ENCODE measurements around the gene NPEPPS. TPM values are rescaled to one million over a fixed set of nuclear protein-coding genes. Genes with fewer than 3 reads are reported as not detected.

The NPEPPS gene
- polyA plus RNA-seq, 5 donors = 122 to 226 (median 172) TPM

GRCh38 chr17:47622180-47622549 lies 91.3 kb downstream of the NPEPPS start:
- no peak for DNase-seq

GRCh38 chr17:47624727-47625068 lies 93.8 kb downstream of the NPEPPS start:
- no peak for DNase-seq

- DNase-seq = no peak
Observed at GRCh38 chr17:47628014-47628566, 97.2 kb downstream of the NPEPPS start.

- no peak for DNase-seq
Observed at GRCh38 chr17:47629826-47630225, 98.9 kb downstream of the NPEPPS start.

- no peak for DNase-seq
Observed at GRCh38 chr17:47630614-47631013, 99.7 kb downstream of the NPEPPS start.

GRCh38 chr17:47632991-47633390 lies 102.1 kb downstream of the NPEPPS start:
- no peak for DNase-seq

GRCh38 chr17:47633996-47634395 lies 103.1 kb downstream of the NPEPPS start:
- DNase-seq = no peak

DNA sequence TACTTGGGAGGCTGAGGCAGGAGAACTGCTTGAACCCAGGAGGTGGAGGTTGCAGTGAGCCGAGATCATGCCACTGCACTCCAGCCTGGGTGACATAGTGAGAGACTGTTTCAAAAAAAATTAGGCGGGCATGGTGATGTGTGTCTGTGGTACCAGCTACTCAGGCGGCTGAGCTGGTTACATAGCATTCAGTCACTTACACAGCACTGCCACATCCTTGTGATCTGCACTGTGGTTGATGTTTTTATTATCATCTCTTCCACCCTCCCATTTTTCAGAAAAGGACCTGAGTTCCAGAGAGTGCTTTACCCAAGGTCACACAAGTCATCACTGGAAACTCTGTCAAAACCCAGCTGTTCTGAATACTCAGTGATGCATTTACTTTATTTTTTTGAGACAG lies 104.0 kb downstream of the NPEPPS start:
- DNase-seq = no peak

- no peak for DNase-seq
Observed at GRCh38 chr17:47635734-47636133, 104.8 kb downstream of the NPEPPS start.

GRCh38 chr17:47636273-47637030 lies 105.5 kb downstream of the NPEPPS start:
- no peak for DNase-seq

DNA sequence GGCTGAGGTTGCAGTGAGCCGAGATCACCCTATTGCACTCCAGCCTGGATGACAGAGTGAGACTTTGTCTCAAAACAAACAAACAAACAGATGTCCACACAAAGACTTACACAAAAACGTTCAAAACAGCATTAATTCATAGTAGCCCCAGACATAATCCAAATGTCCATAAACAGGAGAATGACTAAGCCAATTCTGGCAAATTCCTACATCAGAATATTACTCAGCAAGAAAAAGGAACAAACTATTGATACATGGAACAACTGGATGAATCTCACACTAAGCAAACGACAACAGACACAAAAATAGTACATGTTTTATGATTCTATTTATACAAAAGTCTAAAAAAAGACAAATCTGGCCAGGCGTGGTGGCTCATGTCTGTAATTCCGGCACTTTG lies 108.0 kb downstream of the NPEPPS start:
- DNase-seq = no peak

- DNase-seq = no peak
Observed at GRCh38 chr17:47640076-47640475, 109.2 kb downstream of the NPEPPS start.

DNA sequence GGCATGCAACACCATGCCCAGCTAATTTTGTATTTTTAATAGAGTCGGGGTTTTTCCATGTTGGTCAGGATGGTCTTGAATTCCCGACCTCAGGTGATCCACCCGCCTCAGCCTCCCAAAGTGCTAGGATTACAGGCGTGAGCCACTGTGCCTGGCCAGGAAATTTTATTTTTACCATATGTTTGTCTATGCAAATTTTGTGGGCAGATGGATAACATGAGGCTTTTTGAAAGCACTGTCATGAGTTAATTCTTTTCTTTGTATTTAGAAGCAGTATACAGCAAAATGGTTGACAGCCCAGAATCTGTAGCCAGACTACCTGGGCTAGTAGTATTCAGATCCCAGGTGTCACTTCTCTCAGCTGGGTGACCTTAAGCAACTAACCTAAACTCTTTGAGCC lies 110.3 kb downstream of the NPEPPS start:
- DNase-seq = no peak

DNA sequence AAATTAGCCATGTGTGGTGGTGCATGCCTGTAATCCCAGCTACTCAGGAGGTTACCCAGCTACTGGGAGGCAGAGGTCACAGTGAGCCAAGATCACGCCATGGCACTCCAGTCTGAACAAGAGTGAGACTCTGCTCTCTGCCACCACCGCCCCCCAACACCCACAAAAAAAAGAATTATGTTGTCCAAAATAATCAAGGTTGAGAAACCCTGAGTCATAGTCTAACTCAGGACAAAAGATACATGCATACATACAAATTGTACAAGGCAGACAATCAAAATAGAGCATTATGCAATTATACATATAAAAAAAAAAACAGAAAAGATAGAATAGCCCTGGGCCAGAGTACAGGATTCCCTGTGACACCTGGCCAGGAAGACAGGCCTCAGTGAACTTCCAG lies 112.2 kb downstream of the NPEPPS start:
- DNase-seq = no peak

- DNase-seq = no peak
Observed at GRCh38 chr17:47644324-47644723, 113.4 kb downstream of the NPEPPS start.

GRCh38 chr17:47649153-47649971 lies 118.5 kb downstream of the NPEPPS start, which contains the start of gene KPNB1:
TSS of gene KPNB1 (plus strand) at chr17:47649919. CDS start at chr17:47650245, 326 bp downstream.
- peak; percentile 100 for DNase-seq

- peak in 1 of 2 donors; percentile 69 for DNase-seq
Observed at GRCh38 chr17:47649972-47650524, 119.1 kb downstream of the NPEPPS start.

DNA sequence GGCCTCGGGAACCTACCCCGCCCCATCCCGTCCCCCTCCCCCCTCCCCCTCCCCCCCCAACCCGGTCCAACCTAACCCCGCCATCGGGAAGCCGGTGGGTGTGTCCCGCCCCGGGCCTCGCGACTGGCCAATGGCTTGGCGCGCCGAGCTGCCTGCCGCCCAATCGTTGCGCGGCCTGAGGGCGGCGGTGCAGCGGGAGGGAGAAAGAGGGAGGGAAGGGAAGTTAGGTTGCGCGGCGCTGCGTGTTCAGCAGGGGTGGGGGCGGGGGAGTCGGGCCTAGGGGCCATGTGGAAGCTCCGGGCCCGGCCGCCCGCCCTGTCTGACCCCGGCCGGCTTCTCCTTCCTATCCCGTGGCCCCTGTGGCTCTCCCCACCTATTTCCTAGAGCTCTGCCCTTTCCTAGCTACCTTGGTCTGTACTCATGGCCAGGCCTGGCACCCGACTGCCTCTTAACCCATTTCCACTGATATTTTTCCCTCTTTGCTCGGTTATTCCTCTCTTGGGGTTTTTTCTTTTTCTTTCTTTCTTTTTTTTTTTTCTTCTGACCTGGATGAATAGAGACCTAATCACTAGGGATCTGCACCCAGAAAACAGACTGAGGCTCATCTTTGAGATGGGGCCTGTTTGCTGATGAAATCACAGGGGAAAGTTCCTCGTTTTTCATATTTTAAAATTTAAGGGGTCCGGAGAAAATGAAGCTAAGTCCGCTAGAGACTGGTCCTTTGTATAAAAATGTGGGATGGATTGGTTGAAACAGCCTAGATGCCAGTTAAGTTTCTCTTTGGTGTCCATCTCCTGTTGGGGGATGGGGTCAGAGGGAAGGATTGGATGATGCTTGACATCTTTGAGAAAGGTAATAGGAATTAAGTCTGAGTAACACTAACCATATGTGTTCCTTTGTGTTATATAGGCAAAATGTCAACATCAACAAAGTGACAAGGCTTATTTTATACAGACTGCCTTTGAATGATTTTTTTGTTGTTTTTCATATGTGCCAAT lies 119.9 kb downstream of the NPEPPS start:
- peak; percentile 89 to 90 for DNase-seq

DNA sequence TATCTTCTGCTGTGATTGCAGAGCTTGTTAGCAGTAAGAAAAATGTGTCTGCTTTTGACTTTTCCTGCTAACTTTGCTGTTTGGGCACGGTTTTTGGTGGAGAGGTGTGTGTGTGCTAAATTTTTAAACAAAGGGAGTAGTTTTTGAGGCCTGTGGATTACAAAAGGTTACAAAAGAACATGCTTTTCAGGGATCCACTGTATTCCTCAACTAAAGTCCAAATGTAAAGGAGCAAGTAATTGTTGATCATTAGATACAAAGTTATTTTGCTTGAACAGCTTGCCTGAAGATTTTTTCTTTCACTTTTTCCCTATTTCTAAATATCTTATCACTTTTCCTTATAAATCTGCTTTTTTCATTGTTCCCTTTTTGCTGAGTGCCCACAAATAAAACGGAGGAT lies 120.8 kb downstream of the NPEPPS start:
- DNase-seq = no peak

DNA sequence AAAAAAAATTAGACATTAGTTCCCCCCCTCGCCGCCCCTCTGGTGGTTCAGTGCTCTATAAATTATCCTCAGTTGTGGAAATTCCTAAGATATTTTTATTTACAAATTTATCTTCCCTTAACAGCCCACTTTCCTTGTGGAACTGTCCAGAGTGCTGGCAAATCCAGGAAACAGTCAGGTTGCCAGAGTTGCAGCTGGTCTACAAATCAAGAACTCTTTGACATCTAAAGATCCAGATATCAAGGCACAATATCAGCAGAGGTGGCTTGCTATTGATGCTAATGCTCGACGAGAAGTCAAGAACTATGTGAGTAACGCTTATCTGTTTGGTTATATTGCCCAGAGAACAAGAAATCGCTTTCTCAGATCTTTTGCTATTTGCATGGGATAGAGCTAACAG lies 121.7 kb downstream of the NPEPPS start:
- DNase-seq = no peak

DNA sequence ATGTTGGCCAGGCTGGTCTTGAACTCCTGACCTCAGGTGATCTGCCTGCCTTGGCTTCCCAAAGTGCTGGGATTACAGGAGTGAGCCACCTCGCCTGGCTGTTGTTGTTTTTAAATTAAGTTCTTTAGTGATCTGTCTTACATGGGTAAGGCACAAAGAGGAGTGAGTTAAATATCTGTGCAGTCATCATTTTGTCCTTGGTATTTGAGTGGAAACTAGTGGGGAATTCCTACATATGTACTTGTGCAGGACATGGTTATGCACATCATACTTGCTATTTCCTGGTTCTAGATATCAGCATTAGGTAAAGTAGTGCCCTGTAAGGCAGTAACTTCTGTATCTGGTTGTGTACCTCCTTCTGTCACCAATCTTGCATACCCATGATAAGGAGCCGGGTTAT lies 122.5 kb downstream of the NPEPPS start:
- no peak for DNase-seq

Measured in right lung (tissue), 5 donors.